Right kidney (tissue), 1 donor: ENCODE data around the gene RNF144A.

Source experiments
- DNase-seq: peaks from one replicate; pipeline ENCODE4 v3.0.0-alpha.2; 2016

Gene RNF144A

DNA sequence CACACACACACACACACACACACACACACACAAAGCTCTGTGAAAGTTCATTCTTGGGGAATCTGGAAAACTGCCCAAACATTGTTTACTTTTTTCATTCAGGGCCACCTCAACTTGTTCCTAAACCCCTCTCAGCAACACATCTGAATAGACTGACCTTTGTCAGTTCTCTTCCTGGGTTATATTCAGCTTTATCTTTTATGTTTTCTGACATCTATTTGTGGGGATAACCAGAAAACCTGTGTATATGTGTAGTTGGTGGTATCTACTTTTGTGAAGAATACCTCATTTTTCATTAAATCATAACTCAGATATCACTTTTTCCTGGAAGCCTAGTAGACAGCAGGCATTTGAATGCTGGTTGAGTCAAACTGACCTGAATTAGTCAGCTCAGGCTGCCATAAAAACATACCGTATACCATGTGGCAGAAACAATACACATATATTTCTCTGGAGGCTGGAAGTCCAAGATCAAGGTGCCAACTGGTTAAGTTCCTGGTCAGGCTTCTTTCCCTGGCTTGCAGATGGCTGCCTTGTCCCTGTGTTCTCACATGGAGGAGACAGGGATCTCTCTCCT, 11.0 kb upstream of the RNF144A start:
- DNase-seq, result no peak

DNA sequence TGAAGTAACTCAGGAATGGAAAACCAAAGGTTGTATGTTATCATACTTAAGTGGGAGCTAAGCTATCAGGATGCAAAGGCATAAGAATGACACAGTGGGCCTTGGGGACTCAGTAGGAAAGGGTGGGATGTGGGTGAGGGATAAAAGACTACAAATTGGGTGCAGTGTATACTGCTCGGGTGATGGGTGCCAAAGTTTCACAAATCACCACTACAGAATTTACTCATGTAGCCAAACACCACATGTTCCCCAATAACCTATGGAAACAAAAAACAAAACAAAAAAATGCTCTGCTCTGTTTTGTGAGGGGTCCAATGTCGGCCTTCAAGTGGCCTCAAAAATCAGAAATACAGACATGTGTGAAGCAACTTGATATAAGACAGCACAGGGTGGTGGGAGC, 8.9 kb upstream of the RNF144A start:
- no peak for DNase-seq

DNA sequence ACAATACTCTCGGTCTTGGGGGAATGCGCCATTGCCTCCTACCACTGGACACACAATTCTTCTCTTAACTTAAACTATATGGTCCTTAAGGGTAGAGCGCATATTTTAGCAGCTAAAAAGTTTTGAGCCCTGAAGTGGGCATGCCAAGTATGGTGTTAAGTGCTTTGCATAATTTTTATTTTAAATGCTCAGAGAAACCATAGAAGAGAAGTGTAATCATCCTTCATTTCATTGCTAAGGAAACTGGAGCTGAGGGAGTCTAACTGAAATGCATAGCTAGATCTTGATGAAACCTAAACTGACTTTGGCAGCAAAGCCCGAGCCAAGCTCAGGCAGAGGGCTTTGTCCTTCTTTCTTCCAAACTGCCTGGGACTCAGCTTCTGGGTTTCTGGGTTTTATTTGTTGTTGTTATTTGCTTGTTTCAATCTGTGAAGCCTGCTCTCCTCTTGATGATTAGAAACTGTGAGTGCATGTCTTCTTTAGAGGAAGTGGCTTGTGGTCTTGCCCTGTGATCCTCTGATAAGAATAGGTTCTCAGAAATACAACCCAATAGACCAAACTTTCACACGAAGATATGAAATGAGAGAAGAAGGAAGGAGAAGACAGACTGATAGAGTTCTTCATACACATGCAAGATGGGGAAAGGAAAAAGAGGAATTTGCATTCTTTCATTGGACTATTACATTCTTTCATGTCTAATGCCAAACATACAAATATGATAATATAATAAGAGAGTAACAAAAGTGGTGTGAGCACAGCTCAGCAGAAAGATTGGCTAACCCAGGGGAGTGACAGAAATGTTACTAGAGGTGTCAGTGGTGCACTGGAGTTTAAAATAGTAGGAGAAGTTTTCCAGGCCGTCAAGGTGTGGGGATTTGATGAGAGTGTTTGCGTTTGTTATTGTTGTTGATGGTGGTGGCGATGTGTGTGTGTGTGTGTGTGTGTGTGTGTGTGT, 7.5 kb upstream of the RNF144A start:
- no peak for DNase-seq

DNA sequence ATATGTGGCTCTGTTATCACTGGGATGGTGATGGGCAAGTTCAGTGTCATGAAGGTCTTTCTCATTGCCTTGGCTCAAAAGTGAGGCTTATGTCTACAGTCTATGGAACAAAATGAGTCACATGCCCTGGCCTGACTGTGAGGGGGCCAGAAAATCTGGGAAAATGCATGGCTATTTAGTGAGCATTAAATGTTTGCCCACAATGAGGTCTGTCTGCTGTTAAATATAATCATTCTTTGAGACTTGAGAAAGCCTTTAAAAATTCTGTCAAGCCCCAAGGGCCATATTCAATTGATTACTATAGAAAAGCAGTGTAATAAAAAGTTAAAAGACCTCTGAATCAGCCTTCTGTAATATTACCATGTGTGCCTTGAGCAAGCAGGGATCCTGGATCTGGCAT, 5.5 kb upstream of the RNF144A start:
- DNase-seq, result no peak

DNA sequence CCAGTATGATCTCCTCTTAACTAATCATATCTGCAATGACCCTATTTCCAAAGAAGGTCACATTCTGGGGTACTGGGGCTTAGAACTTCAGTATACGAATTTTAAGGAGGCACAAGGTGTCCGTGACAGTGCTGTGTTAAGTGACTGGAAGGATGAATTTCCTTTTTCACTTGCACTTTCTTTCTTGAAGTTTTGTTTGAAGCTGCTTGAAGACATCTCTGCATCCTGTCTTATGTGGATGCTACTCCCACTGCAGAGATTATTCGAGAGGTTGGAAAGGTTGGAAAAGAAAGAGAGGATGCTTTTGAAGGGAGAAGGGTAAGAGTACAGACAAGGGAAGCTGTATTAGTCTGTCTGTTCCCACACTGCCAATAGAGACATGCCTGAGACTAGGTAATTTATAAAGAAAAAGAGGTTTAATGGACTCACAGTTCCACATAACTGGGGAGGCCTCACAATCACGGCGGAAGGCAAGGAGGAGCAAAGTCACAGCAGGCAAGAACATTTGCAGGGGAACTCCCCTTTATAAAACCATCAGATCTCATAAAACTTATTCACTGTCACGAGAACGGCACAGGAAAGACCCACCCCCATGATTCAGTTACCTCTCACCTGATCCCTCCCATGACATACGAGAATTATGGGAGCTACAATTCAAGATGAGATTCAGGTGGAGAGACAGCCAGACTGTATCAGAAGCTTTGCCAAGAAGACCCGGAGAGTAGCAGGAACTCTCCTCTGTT, 3.6 kb upstream of the RNF144A start:
- no peak for DNase-seq

DNA sequence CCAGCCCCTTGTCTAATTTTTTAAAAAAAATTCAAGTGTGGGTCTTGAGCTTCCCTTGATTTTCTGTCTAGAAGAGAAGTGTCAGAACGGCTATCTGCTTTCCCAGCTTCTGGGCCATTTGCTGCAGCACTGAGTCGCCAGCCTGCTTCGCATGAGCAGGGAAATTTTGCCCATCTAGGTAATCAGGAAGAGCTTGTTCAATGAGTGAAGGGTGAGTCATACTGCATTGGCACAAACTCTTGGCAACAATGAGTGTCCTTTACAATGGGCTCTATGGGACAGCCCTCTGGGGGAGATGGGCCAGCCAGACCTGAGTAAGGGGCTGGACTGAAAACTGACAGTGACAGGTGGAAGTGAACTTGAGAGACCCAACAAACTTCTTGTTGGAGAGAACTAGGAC, 2.4 kb upstream of the RNF144A start:
- no peak for DNase-seq

DNA sequence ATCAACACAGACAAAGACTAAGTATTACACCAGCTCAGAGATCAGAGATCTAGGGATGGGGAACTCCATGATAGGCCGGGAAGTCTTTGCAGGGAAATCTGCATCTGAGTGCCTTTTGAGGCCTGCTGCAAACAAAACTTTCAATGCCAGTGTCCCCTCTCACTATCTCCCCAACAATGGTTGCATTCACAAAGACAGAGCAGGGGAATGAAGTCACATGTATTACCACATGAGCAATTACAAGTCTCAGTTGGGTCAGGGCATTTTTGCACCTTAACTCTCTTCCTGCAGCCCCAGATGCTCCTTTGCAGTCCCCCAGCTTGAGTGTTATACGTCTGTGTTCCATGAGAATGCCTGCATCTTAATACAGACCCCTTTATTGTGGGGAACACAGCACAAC, 1.8 kb upstream of the RNF144A start:
- DNase-seq, result no peak

DNA sequence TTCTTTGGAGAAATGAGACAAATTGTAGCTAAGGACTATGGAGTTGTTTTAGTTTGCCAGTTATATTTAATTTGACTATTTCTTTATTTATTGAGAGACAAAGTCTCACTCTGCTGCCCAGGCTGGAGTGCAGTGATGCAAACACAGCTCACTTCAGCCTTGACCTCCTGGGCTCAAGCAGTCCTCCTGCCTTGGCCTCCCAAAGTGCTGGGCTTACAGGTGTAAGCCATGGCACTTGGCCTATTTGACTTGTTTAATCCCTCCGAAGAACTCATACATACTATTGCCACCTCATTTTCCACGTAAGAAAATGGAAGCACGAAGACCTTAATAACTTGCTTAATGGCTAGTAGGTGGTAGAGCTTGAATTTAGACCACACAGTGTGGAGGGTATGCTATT, 988 bp upstream of the RNF144A start:
- no peak for DNase-seq

DNA sequence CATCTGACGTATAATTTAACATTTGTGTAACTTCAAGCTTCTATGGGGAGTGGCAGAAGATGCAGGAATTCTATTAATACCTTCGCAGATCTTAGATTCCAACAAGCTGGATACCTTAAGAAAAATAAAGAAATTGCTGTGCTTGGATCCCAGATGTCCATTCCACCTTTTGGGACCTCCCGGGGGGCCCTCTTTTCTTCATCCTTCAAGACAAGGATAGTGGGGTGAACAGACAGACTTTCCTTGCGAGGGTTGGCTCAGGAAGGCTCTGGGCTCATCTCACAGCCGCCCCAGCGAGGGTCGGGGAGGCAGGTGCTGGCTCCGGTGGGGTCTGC, 509 bp upstream of the RNF144A start:
- DNase-seq, result no peak

DNA sequence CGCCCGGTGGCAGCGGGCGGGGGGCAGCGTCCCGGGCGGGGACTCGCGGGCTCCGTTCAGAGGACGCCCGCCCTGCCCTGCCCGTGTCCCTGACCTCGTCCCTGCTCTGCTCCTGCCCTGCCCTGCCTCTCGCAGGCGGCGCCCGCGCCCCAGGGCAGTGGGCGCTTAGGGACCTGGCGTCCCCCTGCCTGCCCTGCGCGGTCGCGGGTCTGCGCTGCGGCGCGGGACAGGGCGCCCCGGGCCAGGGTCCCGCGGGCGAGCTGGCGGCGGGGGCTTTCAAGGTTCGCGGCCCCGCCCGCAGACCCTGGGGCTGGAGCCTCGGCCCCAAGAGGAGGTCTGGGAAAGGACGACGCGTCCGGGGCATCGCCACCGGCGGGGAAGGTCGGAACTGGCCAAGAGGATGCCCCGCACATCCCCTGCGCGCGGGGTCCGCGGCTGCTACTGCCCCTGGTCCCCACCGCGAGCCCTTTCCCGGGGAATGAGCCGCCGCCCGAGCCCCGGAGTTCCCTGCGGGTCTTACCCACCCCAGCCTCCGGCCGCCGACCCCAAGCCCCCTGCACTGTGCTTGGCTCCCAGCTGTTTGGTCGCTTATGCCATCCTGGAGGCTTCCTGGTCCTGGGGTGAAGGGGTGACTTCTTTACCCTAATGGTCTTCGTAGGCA, 679 bp downstream of the RNF144A start:
- peak; percentile 74 for DNase-seq

DNA sequence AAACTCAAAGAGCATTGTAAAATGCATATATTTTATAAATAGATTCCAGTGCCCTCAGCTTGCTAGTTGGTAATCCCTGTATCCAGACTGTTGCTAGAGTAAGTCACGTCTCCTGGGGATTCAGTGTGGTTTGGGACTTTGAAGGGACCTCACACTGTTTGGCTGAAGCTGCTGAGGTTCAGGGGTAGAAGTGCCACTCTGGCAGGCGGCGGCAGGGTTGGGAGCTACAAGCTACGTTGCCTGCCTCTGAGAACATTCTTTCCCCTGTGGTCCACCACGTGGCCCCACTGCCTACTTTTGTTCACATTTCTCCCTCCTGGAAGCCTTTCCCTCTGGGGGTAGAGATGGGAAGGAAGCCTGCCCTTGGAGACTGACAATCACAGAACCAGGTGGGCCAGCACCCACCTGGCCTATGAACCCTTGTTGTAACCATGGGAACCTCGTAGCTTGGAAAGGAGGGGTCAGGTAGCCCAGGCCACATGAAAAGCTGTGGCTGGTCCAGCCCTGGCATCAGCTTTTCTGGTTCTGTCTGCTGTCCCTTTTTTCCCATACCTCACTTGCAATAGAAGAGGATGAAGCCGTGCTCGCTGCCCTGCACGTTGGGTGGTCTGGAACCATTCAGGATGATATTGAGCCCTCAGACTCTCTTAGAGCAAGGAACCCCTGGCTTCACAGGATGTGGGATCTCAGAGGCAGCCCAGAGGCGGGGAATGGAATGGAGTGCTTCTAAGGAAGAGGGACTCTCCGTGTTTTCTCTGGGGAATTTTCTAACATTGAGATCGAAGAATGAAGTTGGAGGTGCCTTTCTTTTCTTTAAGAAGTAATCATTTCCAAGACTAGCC, 2.9 kb downstream of the RNF144A start:
- DNase-seq, result peak; percentile 34

DNA sequence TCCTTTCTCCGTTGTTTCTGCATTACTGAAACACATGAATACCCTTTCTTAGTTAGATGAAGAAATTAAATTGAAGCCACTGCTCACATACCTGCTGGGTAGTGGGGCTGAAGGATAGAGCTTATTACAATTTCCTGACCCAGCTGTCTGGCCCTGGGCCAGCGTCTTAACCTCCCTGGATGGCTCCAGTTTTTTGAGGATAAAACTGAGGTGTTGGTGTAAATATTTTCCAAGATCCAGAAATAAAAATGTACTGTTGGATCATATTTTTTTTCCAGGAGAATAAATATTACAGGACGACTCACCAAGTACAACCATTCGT, 3.5 kb downstream of the RNF144A start:
- no peak for DNase-seq

DNA sequence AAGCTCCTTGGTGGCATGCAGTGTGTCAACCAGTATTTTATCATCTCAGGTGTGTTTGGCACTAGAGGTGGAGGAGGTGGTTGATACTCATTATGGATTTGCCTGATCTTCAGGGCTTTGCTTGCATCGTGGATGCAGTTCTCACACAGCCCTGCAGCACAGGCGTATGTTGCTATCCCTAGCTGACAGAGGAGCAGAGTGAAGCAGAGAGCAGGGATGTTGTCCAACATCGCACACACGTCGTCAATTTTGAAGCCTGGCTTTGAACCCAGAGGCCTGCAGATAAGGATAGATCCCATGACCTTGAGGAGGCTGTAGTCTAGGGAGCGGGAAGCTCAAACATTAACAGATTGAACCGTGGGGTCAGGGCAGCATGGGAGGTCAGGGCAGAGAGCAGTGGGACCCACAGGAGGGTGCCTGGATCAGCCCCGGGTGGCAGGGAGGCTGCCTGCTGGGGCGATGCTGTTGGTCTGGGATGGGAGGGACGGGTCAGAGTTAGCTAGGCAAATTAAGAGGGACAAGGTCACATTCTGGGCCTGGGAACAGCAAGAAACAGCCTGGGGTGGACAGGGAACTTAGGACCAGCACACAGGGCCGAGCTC, 4.2 kb downstream of the RNF144A start:
- peak; percentile 17 for DNase-seq

DNA sequence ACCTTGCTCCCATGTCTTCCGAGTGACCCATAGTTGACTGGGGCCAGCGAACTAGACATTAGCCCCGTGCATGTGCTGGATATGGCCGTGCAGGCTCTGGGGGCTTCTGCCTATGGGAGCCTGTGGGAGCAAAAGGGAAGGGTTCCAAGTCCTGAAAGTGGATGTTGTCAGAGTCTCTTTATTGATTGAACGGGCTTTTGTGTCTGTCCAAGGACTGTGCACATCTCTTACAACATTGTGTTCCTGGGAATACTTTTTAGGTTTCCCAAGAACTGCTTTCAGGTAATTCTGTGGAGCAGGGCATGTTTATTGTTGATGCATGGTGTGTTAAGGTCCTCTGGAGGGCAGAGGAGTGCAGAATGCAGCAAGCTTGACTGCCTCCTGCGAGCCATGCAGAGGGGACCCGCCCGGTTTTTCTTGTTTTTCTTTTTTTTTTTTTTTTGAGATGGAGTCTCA, 5.0 kb downstream of the RNF144A start:
- peak; percentile 60 for DNase-seq

DNA sequence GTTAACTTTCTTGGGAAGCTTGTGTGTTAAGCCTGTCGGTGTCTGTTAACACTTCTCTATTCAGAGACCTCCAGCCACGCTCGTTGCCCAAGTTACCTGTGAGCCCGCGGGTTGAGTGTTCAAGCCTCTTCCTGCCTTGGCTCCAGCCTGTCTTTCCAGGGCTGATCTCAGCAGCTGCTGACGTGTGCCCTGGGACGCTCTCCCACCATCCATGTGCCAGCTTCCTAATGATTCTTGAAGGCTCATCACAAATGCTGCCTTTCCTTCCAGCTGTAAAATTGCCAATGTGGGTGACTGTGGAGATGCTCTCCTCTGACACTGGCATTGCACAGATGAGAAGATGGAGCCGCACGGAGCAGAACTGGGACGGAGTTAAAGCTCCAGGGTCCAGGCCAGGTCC, 6.1 kb downstream of the RNF144A start:
- DNase-seq, result no peak

DNA sequence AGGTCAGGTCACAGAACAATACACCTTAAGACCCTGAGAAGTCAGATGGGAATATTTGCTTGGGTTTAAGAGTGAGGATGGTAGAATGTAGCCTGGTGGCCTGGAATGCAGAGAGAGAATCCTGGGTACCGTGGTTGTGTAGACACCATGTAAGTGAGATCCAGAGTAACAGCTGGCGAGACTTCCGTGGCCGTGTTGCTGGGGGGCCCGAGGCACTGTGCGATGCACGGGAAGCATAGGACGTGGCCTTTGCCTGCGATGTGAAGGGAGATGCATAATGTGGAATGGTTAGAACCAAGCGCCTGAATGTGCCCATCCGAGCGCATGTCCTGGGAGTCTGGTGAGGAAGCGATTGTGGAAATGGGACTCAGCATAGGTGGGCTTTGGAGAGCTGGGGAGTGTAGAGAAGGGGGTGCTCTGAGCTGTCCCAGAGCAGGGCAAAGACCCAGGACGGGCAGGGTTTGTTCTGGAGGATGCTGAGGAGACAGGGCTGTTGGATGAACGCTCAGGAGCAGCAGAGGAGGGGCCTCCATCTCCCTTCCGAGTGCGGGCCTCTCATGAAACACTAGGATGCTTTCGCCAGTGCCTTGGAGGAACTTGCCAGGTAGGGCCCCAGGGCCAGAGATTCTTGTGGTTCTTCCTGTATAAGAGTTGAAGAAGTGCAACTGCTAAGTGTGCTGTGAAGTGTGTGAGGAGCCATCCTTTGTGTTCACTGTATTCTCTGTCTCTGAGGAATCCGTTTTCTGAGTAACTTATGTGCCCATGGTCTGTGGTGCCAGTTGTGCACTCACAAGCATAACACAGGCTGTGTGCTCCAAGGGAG, 7.1 kb downstream of the RNF144A start:
- DNase-seq, result no peak

DNA sequence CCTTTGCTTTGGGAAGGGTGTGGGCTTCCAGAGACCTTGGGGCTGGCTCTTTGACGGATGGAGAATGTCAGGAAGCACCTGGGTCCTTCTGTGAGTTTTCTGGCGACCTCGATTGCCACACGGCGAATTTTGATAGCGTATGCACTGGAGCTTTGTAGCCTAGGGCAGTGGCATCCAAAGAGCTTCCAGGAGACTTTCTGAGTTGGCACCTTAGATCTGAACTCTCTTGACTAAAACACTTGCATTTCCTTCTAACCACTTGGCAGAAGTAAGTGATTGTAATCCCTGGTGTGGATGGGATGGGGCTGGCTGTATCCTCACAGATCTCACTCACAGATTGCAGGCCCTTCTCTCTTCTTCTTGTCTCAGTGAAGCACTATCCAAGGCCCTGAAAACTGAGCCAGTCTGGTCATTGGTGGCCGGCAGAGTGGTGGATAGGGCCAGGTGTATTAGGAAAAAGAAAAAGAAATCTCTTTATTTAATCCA, 7.8 kb downstream of the RNF144A start:
- DNase-seq, result no peak

DNA sequence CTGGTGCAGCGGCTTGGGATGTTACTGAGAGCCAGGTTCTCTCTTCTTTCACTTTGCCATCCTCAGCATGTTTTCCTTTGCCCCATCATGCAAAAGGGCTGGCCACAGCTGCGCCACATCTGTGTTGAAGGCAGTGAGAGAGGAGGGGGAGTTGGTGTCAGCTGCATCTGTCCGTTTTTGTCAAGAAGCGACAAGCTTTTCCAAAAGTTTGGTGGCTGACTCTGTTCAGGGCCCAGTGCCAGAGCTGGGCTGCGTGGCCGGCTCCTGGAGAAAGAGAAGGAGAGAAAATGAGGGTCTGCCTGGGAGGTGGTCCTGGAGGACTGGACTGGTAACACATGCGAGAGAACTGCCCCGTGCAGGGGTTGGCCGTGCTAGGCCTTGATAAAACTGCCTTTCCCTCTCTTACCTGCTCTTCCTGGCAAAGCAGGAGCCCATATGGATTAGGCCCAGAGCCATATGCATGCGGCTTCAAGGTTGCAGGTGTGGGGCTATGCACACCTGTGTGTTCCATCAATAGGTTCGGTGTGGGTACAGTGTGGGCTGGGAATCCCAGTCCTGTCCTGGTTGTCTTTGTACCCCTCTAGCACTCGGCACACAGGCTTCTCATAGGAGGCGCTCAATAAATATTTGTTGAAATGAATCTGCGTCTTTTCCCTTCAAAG, 9.0 kb downstream of the RNF144A start:
- DNase-seq, result no peak

DNA sequence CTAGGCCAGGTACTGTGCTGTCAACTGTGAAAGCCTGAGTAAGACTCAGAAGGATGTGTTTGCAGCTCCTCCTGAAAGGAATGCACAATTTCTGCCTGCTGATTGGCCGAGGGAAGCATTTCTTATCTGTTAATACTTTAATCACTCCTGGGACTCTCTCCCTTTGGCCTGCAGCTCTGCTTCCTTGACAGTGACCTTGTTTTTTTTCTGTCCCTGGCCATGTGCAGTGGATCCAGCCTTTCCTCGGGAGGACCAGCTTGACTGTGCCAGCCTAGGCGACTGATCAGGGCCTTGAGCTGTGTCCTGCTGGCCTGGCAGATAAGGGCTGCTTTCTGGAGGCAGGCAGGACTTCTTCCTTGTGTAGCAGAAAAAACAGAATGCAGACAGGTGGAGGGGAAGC, 10.0 kb downstream of the RNF144A start:
- DNase-seq, result peak; percentile 28

DNA sequence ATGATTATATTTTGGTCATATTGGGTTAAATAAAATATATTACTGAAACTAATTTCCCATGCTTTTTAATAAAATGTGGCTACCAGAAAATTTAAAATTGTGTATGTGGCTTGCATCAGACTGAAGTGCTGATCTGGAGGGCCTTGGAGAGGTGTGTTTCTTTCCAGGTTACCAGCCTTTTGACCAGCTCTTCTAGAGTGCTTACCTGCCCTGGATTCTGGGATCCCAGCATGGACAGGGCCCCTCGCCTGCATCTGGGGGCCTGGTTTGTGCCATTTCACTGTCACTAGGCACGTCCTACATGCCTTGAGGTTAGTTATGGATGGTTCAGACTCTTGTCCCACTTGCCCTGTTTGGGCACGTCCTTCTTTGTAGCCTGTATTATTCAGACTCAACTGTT, 10.5 kb downstream of the RNF144A start:
- DNase-seq, result no peak
